Measurements from ENCODE around the gene COX19. TPM values are rescaled to one million over a fixed set of nuclear protein-coding genes. Genes with fewer than 3 reads are reported as not detected.

The COX19 gene
- polyA plus RNA-seq, 1 of the 3 experiments (the other 2 are of a cell fraction), result 7.6 TPM

DNA sequence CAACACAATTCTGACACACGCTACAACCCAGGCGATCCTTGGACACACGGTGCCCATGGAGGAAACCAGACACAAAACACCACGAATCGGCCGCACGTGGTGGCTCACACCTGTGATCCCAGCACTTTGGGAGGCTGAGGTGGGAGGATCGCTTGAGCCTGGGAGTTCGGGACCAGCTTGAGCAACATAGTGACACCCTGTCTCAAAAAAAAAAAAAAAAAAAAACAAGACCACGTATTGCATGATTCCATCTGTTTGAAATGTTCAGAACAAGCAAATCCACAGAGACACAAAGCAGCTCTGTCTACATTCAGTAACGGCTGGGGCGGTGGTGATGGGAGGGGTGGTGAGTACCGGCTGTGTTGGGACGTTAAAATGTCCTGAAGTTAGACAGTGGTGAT lies 46.0 kb downstream of the COX19 start (continued):
- TF ChIP-seq, protein P1, sequence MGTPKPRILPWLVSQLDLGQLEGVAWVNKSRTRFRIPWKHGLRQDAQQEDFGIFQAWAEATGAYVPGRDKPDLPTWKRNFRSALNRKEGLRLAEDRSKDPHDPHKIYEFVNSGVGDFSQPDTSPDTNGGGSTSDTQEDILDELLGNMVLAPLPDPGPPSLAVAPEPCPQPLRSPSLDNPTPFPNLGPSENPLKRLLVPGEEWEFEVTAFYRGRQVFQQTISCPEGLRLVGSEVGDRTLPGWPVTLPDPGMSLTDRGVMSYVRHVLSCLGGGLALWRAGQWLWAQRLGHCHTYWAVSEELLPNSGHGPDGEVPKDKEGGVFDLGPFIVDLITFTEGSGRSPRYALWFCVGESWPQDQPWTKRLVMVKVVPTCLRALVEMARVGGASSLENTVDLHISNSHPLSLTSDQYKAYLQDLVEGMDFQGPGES (IDR thresholded peaks at IDR 0.05; ENCODE audit: low read depth, low read length), result no peak
- TF ChIP-seq RFX5 (IDR thresholded peaks at IDR 0.05; ENCODE audit: low read length), result no peak
- TF ChIP-seq, protein P2, sequence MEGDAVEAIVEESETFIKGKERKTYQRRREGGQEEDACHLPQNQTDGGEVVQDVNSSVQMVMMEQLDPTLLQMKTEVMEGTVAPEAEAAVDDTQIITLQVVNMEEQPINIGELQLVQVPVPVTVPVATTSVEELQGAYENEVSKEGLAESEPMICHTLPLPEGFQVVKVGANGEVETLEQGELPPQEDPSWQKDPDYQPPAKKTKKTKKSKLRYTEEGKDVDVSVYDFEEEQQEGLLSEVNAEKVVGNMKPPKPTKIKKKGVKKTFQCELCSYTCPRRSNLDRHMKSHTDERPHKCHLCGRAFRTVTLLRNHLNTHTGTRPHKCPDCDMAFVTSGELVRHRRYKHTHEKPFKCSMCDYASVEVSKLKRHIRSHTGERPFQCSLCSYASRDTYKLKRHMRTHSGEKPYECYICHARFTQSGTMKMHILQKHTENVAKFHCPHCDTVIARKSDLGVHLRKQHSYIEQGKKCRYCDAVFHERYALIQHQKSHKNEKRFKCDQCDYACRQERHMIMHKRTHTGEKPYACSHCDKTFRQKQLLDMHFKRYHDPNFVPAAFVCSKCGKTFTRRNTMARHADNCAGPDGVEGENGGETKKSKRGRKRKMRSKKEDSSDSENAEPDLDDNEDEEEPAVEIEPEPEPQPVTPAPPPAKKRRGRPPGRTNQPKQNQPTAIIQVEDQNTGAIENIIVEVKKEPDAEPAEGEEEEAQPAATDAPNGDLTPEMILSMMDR (IDR thresholded peaks at IDR 0.05), result no peak

DNA sequence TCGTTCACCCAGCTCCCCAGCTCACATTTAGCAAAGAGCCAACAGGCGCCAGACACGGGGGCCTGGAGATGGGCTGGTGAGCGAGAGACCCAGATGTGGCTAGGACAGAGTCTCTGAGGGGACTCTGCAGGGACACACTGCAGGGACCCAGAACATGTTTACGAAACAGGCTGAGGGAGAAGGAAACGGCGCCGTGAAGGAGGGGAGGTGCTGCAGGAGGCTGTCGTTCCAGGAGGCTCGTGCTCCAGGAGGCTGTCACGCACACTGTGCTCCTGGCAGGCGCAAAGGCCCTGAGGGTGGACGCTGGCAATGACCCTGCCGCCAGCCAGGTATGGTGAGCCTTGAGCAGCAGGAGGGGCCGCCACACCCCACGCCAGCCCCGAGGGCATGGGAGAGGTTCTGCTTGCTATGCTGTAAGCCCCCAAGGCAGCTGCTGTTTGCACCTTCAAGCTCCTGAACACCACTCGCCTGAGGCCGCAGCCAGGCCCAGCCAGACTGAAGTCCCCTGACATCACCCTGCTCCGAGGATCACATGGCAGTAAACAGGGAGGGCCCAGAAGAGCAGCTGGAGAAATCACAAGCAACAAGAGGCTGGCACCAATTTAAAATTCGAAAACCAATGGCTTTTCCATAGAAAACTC lies 48.2 kb downstream of the COX19 start:
- H3K9me2 ChIP-seq, result no peaks in the 10 kb centered on the region
- H2AFZ ChIP-seq (ENCODE audit: low read depth), result no peak overlapping the region
- H3F3A ChIP-seq (replicated peaks; ENCODE audit: insufficient read depth), result peaks cover 3% of the 10 kb centered on the region
- H3K27ac ChIP-seq (ENCODE audit: low read depth in 2 of 2, low read length in 1 of 2), result no peak overlapping the region
- H3K4me3 ChIP-seq (ENCODE audit: low read depth in 2 of 2, low read length in 1 of 2), result no peak overlapping the region
- no peaks in the 10 kb centered on the region for H3K9me3 ChIP-seq
- no peak overlapping the region for H3K4me2 ChIP-seq
- H4K20me1 ChIP-seq (ENCODE audit: insufficient read depth), result no peaks in the 10 kb centered on the region
- H3K4me1 ChIP-seq (ENCODE audit: control insufficient read depth in 1 of 2, insufficient read depth in 2 of 2, low read depth in 1 of 2, low read length in 1 of 2), result peaks cover 0 to 5% of the 10 kb centered on the region in 2 experiments; a peak in 1 of 4 replicates
- H3K36me3 ChIP-seq (replicated peaks in 1 of 2; ENCODE audit: control insufficient read depth in 1 of 2, insufficient read depth in 2 of 2, low read length in 1 of 2), result no peaks in the 10 kb centered on the region
- 77% methylated on average over 20 of the region's 21 CpGs for WGBS (ENCODE audit: low lambda C conversion rate)
- no peak overlapping the region for H3K9ac ChIP-seq
- no peaks in the 10 kb centered on the region for H3K27me3 ChIP-seq (ENCODE audit: insufficient read depth)
- POLR2A ChIA-PET, result no interaction called here
- DNase-seq, result no peak
- no peaks in the 10 kb centered on the region for H3K79me2 ChIP-seq (ENCODE audit: insufficient read depth)
- CTCF ChIA-PET, result interaction anchor here (0.6 to 1.1 kb wide), 3 partner anchors 10 to 159 kb away, joined by 3 to 4 read pairs (median 3); no protein-coding TSS in a partner anchor
- TF ChIP-seq YY1 (IDR thresholded peaks at IDR 0.05; ENCODE audit: low read depth), result no peak
- TF ChIP-seq, protein P3, sequence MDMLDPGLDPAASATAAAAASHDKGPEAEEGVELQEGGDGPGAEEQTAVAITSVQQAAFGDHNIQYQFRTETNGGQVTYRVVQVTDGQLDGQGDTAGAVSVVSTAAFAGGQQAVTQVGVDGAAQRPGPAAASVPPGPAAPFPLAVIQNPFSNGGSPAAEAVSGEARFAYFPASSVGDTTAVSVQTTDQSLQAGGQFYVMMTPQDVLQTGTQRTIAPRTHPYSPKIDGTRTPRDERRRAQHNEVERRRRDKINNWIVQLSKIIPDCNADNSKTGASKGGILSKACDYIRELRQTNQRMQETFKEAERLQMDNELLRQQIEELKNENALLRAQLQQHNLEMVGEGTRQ (IDR thresholded peaks at IDR 0.05; ENCODE audit: borderline replicate concordance, low read depth, low read length), result no peak
- TF ChIP-seq, protein P4, sequence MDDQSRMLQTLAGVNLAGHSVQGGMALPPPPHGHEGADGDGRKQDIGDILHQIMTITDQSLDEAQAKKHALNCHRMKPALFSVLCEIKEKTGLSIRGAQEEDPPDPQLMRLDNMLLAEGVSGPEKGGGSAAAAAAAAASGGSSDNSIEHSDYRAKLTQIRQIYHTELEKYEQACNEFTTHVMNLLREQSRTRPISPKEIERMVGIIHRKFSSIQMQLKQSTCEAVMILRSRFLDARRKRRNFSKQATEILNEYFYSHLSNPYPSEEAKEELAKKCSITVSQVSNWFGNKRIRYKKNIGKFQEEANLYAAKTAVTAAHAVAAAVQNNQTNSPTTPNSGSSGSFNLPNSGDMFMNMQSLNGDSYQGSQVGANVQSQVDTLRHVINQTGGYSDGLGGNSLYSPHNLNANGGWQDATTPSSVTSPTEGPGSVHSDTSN (IDR thresholded peaks at IDR 0.05), result no peak
- TF ChIP-seq NRF1 (IDR thresholded peaks at IDR 0.05; ENCODE audit: low read depth, low read length), result no peak
- TF ChIP-seq ELF1 (IDR thresholded peaks at IDR 0.05), result no peak
- no peak for TF ChIP-seq TEAD4 (IDR thresholded peaks at IDR 0.05; ENCODE audit: borderline replicate concordance, insufficient read depth)
- TF ChIP-seq, protein P5, sequence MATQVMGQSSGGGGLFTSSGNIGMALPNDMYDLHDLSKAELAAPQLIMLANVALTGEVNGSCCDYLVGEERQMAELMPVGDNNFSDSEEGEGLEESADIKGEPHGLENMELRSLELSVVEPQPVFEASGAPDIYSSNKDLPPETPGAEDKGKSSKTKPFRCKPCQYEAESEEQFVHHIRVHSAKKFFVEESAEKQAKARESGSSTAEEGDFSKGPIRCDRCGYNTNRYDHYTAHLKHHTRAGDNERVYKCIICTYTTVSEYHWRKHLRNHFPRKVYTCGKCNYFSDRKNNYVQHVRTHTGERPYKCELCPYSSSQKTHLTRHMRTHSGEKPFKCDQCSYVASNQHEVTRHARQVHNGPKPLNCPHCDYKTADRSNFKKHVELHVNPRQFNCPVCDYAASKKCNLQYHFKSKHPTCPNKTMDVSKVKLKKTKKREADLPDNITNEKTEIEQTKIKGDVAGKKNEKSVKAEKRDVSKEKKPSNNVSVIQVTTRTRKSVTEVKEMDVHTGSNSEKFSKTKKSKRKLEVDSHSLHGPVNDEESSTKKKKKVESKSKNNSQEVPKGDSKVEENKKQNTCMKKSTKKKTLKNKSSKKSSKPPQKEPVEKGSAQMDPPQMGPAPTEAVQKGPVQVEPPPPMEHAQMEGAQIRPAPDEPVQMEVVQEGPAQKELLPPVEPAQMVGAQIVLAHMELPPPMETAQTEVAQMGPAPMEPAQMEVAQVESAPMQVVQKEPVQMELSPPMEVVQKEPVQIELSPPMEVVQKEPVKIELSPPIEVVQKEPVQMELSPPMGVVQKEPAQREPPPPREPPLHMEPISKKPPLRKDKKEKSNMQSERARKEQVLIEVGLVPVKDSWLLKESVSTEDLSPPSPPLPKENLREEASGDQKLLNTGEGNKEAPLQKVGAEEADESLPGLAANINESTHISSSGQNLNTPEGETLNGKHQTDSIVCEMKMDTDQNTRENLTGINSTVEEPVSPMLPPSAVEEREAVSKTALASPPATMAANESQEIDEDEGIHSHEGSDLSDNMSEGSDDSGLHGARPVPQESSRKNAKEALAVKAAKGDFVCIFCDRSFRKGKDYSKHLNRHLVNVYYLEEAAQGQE (IDR thresholded peaks at IDR 0.05; ENCODE audit: low read depth, low read length), result no peak
- no peak for TF ChIP-seq EZH2phosphoT487 (IDR thresholded peaks at IDR 0.05; ENCODE audit: borderline replicate concordance, low read depth)
- TF ChIP-seq, protein P6, sequence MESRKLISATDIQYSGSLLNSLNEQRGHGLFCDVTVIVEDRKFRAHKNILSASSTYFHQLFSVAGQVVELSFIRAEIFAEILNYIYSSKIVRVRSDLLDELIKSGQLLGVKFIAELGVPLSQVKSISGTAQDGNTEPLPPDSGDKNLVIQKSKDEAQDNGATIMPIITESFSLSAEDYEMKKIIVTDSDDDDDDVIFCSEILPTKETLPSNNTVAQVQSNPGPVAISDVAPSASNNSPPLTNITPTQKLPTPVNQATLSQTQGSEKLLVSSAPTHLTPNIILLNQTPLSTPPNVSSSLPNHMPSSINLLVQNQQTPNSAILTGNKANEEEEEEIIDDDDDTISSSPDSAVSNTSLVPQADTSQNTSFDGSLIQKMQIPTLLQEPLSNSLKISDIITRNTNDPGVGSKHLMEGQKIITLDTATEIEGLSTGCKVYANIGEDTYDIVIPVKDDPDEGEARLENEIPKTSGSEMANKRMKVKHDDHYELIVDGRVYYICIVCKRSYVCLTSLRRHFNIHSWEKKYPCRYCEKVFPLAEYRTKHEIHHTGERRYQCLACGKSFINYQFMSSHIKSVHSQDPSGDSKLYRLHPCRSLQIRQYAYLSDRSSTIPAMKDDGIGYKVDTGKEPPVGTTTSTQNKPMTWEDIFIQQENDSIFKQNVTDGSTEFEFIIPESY (IDR thresholded peaks at IDR 0.05; ENCODE audit: borderline replicate concordance, low read depth), result no peak
- TF ChIP-seq FOXJ3 (CRISPR knock-in tag; IDR thresholded peaks at IDR 0.05), result no peak
- TF ChIP-seq FOSL2 (IDR thresholded peaks at IDR 0.05; ENCODE audit: borderline replicate concordance, low read depth), result no peak
- no peak for TF ChIP-seq RAD21 (IDR thresholded peaks at IDR 0.05; ENCODE audit: low read length)
- TF ChIP-seq EP300 (IDR thresholded peaks at IDR 0.05; ENCODE audit: borderline replicate concordance in 1 of 2, low read depth in 1 of 2, low read length in 1 of 2), result no peak
- TF ChIP-seq, protein P7, sequence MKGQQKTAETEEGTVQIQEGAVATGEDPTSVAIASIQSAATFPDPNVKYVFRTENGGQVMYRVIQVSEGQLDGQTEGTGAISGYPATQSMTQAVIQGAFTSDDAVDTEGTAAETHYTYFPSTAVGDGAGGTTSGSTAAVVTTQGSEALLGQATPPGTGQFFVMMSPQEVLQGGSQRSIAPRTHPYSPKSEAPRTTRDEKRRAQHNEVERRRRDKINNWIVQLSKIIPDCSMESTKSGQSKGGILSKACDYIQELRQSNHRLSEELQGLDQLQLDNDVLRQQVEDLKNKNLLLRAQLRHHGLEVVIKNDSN (IDR thresholded peaks at IDR 0.05; ENCODE audit: borderline replicate concordance, low read depth), result no peak
- TF ChIP-seq TAF1 (IDR thresholded peaks at IDR 0.05; ENCODE audit: borderline replicate concordance, low read depth, low read length), result no peak
